Measurements from ENCODE around the gene CASZ1.
A peak's percentile ranks its signal among the peaks of the same experiment; 100 is the strongest.

The CASZ1 gene

DNA sequence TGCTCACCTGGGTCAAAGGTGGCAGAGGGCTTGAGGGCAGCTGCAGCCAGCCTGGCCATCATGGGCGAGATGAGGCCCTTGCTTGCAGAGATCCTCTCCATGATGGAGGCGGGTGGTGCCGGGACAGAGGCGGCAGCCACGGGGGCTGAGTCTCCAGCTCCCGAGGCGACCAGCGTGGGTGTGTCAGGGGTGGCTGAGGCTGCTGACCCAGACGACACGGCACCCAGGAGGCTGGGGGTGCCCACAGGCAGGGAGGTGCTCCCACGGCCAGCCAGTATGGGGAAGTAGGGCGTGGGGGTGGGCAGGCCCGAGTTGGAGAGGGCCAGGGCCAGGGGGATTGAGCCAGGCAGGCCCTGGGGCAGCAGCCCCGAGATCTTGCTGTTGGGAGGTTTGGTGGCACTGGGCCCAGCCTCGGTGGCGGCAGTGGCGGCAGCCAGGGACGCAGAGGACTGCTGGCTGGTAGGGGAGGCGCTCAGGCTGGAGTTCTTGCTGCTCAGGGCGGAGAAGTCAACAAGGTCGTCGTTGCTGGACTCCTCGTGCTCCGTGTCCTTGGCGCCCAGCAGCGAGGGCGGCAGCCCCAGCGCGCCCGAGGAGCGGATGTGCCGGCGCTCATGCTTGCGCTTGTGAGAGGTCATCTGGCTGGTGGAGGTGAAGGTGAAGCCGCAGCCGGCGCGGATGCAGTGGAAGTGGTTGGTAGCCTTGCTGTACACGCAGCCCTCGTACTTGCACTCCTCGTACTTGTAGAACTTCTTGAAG is 142.9 kb downstream of the CASZ1 start:
- DNase-seq (ENCODE audit: low read depth) = no peak

DNA sequence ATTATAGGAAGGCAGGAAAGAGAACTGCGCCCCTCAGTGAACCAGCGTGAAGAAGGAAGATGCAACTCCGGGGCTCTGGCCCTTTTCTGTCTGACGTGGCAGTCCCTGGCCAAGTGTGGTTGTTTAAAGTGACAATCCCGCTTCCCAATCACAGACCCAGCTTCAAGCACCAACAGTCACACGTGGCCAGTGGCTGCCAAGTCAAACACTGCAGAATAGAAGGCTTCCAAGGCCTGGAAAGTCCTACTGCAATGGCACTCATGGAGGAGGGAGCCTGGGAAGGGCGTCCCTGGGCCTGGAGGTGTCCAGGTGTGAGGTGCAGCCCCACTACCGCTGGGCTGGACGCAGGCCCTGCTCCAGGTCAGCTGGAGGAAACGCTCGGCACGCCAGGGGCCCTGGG is 143.8 kb downstream of the CASZ1 start:
- DNase-seq (ENCODE audit: low read depth) = no peak

- DNase-seq (ENCODE audit: low read depth) = no peak
Measured at GRCh38 chr1:10651793-10652192, 144.7 kb downstream of the CASZ1 start.

DNA sequence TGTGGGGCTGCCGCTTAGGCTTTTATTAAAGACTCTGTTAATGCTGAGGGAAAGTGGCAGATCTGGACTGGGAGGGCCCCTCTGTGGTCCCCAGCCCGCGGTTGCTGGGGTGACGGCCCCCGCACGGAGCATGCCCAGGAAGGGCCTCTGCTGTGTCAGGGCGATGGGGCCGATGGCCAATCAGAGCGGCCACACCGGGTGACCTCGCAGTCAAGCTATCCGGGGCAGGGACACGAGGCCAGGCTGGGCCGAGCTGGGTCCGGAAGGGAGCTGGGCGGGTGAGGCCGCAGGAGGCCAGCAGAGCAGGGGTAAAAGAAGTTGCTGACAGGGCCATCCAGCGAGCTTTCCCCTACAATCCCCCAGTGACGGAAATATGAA is 145.1 kb downstream of the CASZ1 start:
- no peak for DNase-seq (ENCODE audit: low read depth)

DNA sequence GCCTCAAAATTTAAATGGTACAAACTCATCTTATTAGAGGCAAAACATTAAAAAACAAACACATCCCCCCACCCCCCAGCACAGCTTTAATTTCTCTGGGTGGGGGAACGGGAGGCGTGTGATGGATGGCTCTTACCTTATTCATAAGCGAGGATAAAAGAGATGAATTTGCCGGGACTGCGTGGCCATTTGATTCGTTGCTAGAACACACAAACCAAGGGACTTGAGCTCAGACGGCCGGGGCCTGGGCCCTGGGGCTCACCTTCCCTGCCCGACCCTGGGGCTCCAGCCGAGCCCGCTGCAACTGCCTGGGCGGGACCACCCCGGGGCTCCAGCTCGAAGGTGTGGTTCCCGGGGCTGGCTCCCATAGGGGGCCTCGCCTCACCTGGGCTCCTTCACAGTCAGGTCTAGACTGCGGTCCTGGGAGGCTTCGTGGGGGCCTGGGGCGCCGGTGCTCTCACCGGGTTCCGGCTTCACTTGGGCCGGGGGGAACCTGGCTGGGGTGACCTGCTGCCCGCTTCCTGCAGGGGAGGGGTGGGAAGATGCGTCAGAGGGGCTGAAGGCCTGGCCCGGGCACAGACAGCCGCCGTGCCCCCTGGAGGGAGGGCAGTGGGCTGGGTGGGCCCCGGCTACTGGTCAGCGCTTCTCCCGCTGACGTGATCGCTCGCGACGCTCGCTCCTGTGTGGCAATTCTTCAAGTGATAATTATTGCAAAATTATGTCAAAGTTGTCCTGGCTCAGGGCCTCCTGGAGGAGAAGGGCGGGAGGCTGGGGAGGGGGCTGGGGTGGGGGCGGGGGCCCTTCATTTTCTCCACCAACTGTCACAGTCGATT is 145.7 kb downstream of the CASZ1 start:
- DNase-seq (ENCODE audit: low read depth) = no peak

DNA sequence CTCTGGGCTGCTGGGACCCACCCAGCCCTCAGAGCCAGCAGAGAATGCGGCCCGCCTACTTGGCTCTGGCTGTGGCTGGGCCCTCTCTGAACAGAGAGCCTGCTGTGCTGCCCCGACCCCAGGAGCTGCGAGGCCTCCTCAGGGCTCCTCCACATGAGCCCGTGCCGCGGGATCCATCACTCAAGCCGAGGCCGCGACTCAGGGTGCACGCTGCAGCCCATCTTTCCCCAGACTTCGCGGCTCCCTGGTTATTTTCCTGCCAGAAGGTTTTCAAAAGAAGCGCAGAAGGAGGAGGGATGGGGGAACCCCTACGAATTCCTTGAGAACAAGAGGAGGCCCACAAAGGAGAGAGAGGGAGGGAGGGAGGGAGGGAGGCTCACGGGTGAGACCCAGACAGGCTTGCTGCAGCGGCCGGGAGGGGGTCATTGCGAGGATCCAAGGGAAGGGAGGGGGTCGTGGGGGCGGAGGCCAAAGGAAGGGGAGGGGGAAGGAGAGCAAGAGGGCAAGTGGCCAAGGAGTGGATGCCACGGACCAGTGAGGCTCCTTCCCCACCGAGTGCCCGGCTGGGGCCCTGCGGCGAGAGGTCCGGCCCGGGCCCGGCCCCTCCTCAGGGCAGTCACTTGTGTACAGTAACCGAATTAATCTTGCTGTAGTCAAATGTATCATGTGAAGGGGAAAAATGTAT is 146.8 kb downstream of the CASZ1 start:
- DNase-seq (ENCODE audit: low read depth) = no peak

GRCh38 chr1:10648689-10649516 is 147.5 kb downstream of the CASZ1 start:
- DNase-seq (ENCODE audit: low read depth) = no peak

GRCh38 chr1:10647414-10648170 is 148.9 kb downstream of the CASZ1 start:
- no peak for DNase-seq (ENCODE audit: low read depth)

DNA sequence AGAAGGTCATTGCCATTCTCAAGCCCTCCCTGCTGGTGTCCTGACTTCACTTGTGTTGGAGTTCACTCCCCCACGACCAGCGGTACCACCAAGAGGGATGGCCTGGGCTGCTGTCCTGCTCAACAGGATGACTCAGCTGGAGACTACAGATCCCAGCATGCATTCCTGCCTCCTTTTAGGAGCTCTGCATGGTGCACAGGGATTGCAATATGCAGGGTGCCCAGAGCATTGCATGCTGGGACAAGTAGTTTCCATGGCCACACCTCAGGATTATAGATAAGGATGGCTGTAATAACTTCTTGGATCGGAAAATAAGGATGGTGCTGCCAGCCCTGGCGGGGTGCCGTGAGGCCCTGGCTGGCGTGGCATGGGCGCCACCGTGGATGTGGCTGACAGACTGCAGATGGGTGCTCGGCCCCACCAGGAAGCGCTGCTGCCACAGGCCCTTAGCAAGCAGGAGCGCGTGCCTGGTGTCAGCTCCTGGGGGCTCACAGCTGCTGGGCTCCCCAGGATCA is 150.0 kb downstream of the CASZ1 start:
- peak; percentile 36 for DNase-seq (ENCODE audit: low read depth)

DNA sequence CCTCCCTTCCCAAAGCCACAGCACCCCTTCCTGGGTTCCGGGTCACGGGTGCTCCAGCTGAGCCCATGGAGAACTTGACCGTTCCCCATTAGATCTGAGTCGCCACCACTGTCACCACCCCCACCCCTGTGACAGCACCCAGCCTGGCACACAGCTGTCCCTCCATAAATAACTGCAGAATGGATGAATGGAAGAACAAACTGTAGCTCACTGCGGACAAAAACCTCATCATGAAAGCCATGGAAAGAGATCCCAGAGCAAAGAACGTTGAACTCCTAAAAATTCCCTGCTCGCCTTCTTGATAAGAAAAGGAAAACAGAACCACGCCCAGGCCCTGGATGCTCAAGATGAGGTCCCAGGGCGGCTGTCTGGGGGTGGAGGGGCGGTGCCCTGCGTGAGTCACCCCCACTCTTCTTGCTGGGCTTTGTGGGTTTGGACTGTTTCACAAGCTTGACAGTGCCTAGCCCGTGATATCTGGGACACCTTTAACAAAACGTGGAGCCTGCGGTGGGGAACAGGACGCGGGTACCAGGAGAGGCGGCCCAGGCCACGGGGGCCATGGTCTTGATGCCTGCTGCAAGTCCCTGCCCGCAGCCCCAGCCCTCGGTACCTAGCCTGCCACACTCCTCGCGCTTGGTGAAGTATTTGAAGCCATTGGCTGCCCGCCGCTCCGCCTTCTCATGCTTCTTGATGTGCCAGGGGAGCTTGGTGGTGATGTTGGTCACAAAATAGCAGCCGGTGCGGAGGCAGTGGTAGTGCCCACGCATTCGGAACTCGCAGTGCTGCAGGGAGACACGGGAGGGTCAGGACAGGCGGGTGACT is 151.9 kb downstream of the CASZ1 start:
- no peak for DNase-seq (ENCODE audit: low read depth)

GRCh38 chr1:10643607-10644306 is 152.7 kb downstream of the CASZ1 start:
- DNase-seq (ENCODE audit: low read depth) = no peak

- no peak for DNase-seq (ENCODE audit: low read depth)
Measured at GRCh38 chr1:10642403-10643080, 153.9 kb downstream of the CASZ1 start.

DNA sequence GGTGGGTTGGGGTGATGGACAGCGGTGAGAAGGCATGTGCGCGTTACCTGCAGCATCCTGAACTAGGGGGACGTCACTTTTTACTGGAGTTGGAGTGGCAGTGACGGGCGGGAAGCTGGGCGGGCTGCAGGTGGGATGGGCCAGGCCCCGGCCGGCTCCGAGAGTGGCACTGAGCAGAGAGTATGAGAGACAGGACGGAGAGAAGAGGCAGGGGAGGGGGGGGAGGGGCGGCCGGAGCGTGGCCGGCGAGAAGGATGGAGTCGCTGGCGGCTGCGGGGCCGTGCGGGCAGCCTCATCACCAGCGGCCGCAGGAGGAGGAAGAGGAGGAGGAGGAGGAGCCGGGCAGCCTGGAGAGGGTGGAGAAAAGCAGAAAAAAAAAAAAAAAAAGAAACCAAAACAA is 154.5 kb downstream of the CASZ1 start:
- no peak for DNase-seq (ENCODE audit: low read depth)

- DNase-seq (ENCODE audit: low read depth) = no peak
Measured at GRCh38 chr1:10640843-10641553, 155.4 kb downstream of the CASZ1 start.

GRCh38 chr1:10639775-10640578 is 156.5 kb downstream of the CASZ1 start:
- no peak for DNase-seq (ENCODE audit: low read depth)

GRCh38 chr1:10639011-10639774 is 157.3 kb downstream of the CASZ1 start:
- DNase-seq (ENCODE audit: low read depth) = no peak

DNA sequence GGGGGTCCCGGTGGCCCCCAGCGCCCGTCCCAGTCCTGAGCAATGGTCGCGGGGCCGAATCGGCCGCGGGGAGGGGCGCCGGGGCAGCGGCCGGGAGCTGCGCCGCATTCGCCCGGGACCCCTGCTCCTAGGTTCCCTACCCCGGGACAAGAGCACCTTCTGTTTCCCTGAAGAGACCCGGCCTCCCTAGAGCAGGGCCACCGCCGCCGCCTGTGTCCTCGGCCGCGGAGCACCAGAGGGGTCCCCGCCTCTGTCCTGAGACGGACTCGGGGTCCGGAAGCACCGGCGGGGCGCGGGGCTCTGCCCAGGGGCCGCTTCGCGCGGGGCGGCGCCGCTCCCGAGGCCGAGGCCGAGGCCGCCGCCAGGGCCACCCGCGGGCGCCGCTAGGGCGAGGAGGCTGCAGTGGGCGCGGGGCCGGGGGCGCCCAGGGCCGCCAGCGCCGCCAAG is 157.9 kb downstream of the CASZ1 start:
- DNase-seq (ENCODE audit: low read depth) = no peak
